A549 (cell line): ENCODE data around the gene FERMT1. TPM values are rescaled to one million over a fixed set of nuclear protein-coding genes. Genes with fewer than 3 reads are reported as not detected.

Experiments
- ATAC-seq, 2 experiments: fragments of 200-7000 bp in 1 of 2; fragments of >200 bp in 1 of 2; cut with Nextera tagmentation in 1 of 2; cut with Tn5 transposase in 1 of 2; 3 replicates each; pipeline versions ENCODE4 v1.8.0 to v1.9.1; 2018 to 2020; ENCODE audit warnings: mild to moderate bottlenecking in 1 of 2, moderate library complexity in 1 of 2
- CTCF ChIA-PET: fragments of 300-600 bp; sonication (Branson Sonifier 250); formaldehyde crosslinking; extraction: SDS; loops from one replicate; lab custom pipeline; 2021; ENCODE audit warnings: antibody characterized with exemption, inconsistent platforms; lab: Yijun Ruan, JAX
- POLR2A ChIA-PET: fragments of 350-600 bp; formaldehyde crosslinking; extraction: SDS; loops from one replicate; lab custom pipeline; 2021; ENCODE audit warnings: antibody characterized with exemption, inconsistent platforms; lab: Yijun Ruan, JAX
- DNase-seq, 2 experiments: peaks; one replicate each; pipeline versions ENCODE4 v3.0.0 to v3.0.0-alpha.2; 2011 to 2016; ENCODE audit warnings: low read depth in 1 of 2, low spot score in 1 of 2
- FAIRE-seq: peaks from 2 replicates; lab custom pipeline; 2011; peaks lifted over from hg19 to GRCh38; lab: Jason Lieb, UNC
- H3K27ac ChIP-seq, 2 experiments: fragments of >200 bp; sonication (Bioruptor Twin); formaldehyde crosslinking; 3 replicates each; pipeline ENCODE4 v1.5.1; 2016 to 2017
- H3K4me1 ChIP-seq: fragments of >200 bp; sonication (Bioruptor Twin); formaldehyde crosslinking; 3 replicates; pipeline ENCODE4 v1.6.1; 2016
- H3K4me2 ChIP-seq: fragments of >200 bp; sonication (Bioruptor Twin); formaldehyde crosslinking; 3 replicates; pipeline ENCODE4 v1.6.1; 2016
- H3K4me3 ChIP-seq: fragments of >200 bp; sonication (Bioruptor Twin); formaldehyde crosslinking; 3 replicates; pipeline ENCODE4 v1.5.1; 2016
- H3K9me3 ChIP-seq: fragments of >200 bp; sonication (Bioruptor Twin); formaldehyde crosslinking; 3 replicates; pipeline ENCODE4 v1.6.1; 2016
- ATOH8 ChIP-seq: fragments of 250-450 bp; sonication (Bioruptor Pico); IDR thresholded peaks from 2 replicates; pipeline ENCODE4 v1.5.0; 2020; ENCODE audit warnings: low read depth, mild to moderate bottlenecking, moderate library complexity
- BCL3 ChIP-seq: fragments of >200 bp; sonication (Bioruptor Twin); formaldehyde crosslinking; IDR thresholded peaks from 3 replicates; pipeline ENCODE4 v1.6.1; 2016
- BHLHE40 ChIP-seq: IDR thresholded peaks from 2 replicates; pipeline ENCODE4 v1.6.1; 2012; ENCODE audit warnings: low read depth, low read length, inconsistent platforms
- CBX2 ChIP-seq: fragments of 200-600 bp; sonication (generic); IDR thresholded peaks from 2 replicates; pipeline ENCODE4 v1.6.1; 2016; ENCODE audit warnings: low read depth, mild to moderate bottlenecking, borderline replicate concordance
- CBX8 ChIP-seq: fragments of 200-600 bp; sonication (generic); IDR thresholded peaks from 2 replicates; pipeline ENCODE4 v1.6.1; 2016
- CEBPB ChIP-seq, 2 experiments: fragments of >200 bp in 1 of 2; sonication (Bioruptor Twin) in 1 of 2; formaldehyde crosslinking in 1 of 2; IDR thresholded peaks; 2 replicates each; pipeline ENCODE4 v1.6.1; 2012 to 2016
- CTCF ChIP-seq: fragments of >200 bp; sonication (Bioruptor Twin); formaldehyde crosslinking; IDR thresholded peaks from 3 replicates; pipeline ENCODE4 v1.5.1; 2016
- EHF ChIP-seq: fragments of 250-450 bp; sonication (Bioruptor Pico); IDR thresholded peaks from 2 replicates; pipeline ENCODE4 v1.5.0; 2020; ENCODE audit warnings: mild to moderate bottlenecking
- EP300 ChIP-seq, 2 experiments: fragments of >200 bp; sonication (Bioruptor Twin); formaldehyde crosslinking; IDR thresholded peaks; 2 replicates in 1 of 2; 3 replicates in 1 of 2; pipeline ENCODE4 v1.6.1; 2016 to 2017
- FOSB ChIP-seq: fragments of 250-450 bp; sonication (Bioruptor Pico); IDR thresholded peaks from 2 replicates; pipeline ENCODE4 v1.5.0; 2020; ENCODE audit warnings: mild to moderate bottlenecking, moderate library complexity
- FOSL2 ChIP-seq, 2 experiments: fragments of 450-650 bp in 1 of 2; fragments of >200 bp in 1 of 2; sonication (Bioruptor Twin) in 1 of 2; formaldehyde crosslinking; IDR thresholded peaks; 2 replicates each; pipeline versions ENCODE4 v1.5.0 to v1.6.1; 2016 to 2020; ENCODE audit warnings: mild to moderate bottlenecking in 1 of 2, moderate library complexity in 1 of 2
- GATA3 ChIP-seq: IDR thresholded peaks from 2 replicates; pipeline ENCODE4 v1.6.1; 2012; ENCODE audit warnings: borderline replicate concordance
- JUN ChIP-seq, 2 experiments: fragments of >200 bp; sonication (Bioruptor Twin); formaldehyde crosslinking; IDR thresholded peaks; 2 replicates in 1 of 2; 3 replicates in 1 of 2; pipeline ENCODE4 v1.6.1; 2016 to 2017
- KDM5A ChIP-seq: fragments of 200-600 bp; sonication (generic); IDR thresholded peaks from 2 replicates; pipeline ENCODE4 v1.6.1; 2016; ENCODE audit warnings: antibody characterized with exemption, mild to moderate bottlenecking
- NFE2L2 ChIP-seq: fragments of 150-350 bp; conservative IDR thresholded peaks from 2 replicates; pipeline ENCODE4 v1.6.1; 2014; ENCODE audit warnings: low read length
- NR3C1 ChIP-seq: fragments of >200 bp; sonication (Bioruptor Twin); formaldehyde crosslinking; IDR thresholded peaks from 3 replicates; pipeline ENCODE4 v1.6.1; 2017
- PHF8 ChIP-seq: fragments of 200-600 bp; sonication (generic); IDR thresholded peaks from 2 replicates; pipeline ENCODE4 v1.6.1; 2016; ENCODE audit warnings: low read depth, mild to moderate bottlenecking, antibody characterized with exemption, moderate library complexity, borderline replicate concordance
- POLR2AphosphoS2 ChIP-seq: conservative IDR thresholded peaks from 2 replicates; pipeline ENCODE4 v1.6.1; 2012; ENCODE audit warnings: low read length, improper control_type of control experiment, inconsistent platforms
- RAD21 ChIP-seq, 2 experiments: fragments of >200 bp in 1 of 2; sonication (Bioruptor Twin) in 1 of 2; formaldehyde crosslinking in 1 of 2; IDR thresholded peaks in 1 of 2; conservative IDR thresholded peaks in 1 of 2; 2 replicates in 1 of 2; 3 replicates in 1 of 2; pipeline ENCODE4 v1.6.1; 2012 to 2018; ENCODE audit warnings: inconsistent platforms in 1 of 2
- RCOR1 ChIP-seq: fragments of 150-350 bp; IDR thresholded peaks from 2 replicates; pipeline ENCODE4 v1.6.1; 2014; ENCODE audit warnings: antibody characterized with exemption, low read length, low read depth
- REST ChIP-seq: fragments of 200-600 bp; sonication (generic); IDR thresholded peaks from 2 replicates; pipeline ENCODE4 v1.6.1; 2016; ENCODE audit warnings: antibody characterized with exemption, mild to moderate bottlenecking, moderate library complexity
- RFX5 ChIP-seq: fragments of 450-650 bp; IDR thresholded peaks from 2 replicates; pipeline ENCODE4 v1.7.1; 2014; ENCODE audit warnings: antibody characterized with exemption, mild to moderate bottlenecking, moderate library complexity
- SMC3 ChIP-seq: fragments of >200 bp; sonication (Bioruptor Twin); formaldehyde crosslinking; IDR thresholded peaks from 3 replicates; pipeline ENCODE4 v1.6.1; 2018; ENCODE audit warnings: inconsistent platforms
- TP53 ChIP-seq: fragments of 250-450 bp; sonication (Bioruptor Pico); IDR thresholded peaks from 2 replicates; pipeline ENCODE4 v1.5.0; 2021; ENCODE audit warnings: mild to moderate bottlenecking, moderate library complexity
- WGBS: methylation state at CpG from one replicate; pipeline ENCODE4 v1.1.6; 2017; ENCODE audit errors: missing lambda C conversion rate; 5-methylcytosine and 5-hydroxymethylcytosine counted together
- polyA plus RNA-seq, 4 experiments: library from polyadenylated mRNA; depleted of rRNA in 3 of 4; stranded (reverse); fragments of >200 nt; fragmentation: RNase III in 1 of 4; extraction: RNeasy Plus Mini Kit Qiagen cat#74134 plus additional on column Dnase treatment in 1 of 4; gene quantifications; 2 replicates in 3 of 4; 3 replicates in 1 of 4; pipeline ENCODE4 v1.2.3, GENCODE V29; 2011 to 2017

FERMT1 gene
- polyA plus RNA-seq, 2 of the 4 experiments (the other 2 are of a cell fraction), result 12.7 to 19.1 TPM

DNA sequence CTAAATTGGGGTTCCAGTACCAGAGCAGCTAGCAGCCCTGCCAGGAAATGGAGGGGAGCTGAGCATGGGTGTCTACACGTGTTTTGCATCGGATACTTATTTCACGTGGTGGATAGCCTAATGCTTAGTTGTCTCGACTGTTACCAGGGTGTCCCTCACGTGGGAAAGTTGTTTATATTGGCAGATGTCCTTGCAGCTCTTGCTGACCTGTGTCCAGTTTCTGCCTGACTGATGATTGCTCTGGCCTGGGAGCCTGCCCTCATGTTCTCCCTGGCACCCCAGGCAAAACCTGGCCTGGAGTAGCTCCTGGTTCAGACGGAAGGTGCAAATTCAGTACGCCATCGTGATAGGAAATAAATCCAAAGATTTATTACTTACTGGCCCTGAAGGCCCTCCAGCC is 11.8 kb upstream of the FERMT1 start:
- WGBS, result 51% methylated on average over 8 of the region's 8 CpGs
- POLR2A ChIA-PET, result no interaction called here
- CTCF ChIA-PET, result interaction anchor here (1.0 to 1.7 kb wide), 3 partner anchors 8 to 15 kb away, joined by 3 to 5 read pairs (median 3); partner anchors contain the start of gene FERMT1
- Histone ChIP-seq H3K9me3 (no peaks in the 10 kb centered on the region), H3K4me1 (no peaks in the 10 kb centered on the region), H3K27ac (no peak overlapping the region), H3K4me2 (no peak overlapping the region), H3K4me3 (no peak overlapping the region)
- FAIRE-seq, result no peak
- no peak for ATAC-seq
- DNase-seq, result no peak
- no peak for TF ChIP-seq EHF (CRISPR knock-in tag)
- TF ChIP-seq TP53 (CRISPR knock-in tag), result no peak
- TF ChIP-seq CBX2, result no peak
- TF ChIP-seq FOSB, result no peak
- no peak for TF ChIP-seq JUN (IDR thresholded peaks at IDR 0.05)
- no peak for TF ChIP-seq REST
- TF ChIP-seq SMC3, result no peak
- no peak for TF ChIP-seq GATA3

GRCh38 chr20:6130045-6130444 is 7.2 kb upstream of the FERMT1 start:
- Histone ChIP-seq H3K4me3 (no peak overlapping the region), H3K27ac (no peak overlapping the region)
- no peak for TF ChIP-seq NR3C1
- no peak for TF ChIP-seq BCL3
- TF ChIP-seq EHF (CRISPR knock-in tag), result no peak
- TF ChIP-seq KDM5A, result no peak
- TF ChIP-seq RAD21 (conservative IDR thresholded peaks at IDR 0.05 in 1 of 2, IDR thresholded peaks at IDR 0.05 in 1 of 2), result no peak
- TF ChIP-seq TP53 (CRISPR knock-in tag), result no peak
- TF ChIP-seq FOSL2 (IDR thresholded peaks at IDR 0.05), result no peak
- no peak for TF ChIP-seq FOSL2 (CRISPR knock-in tag; IDR thresholded peaks at IDR 0.05)
- TF ChIP-seq RFX5, result no peak
- no peak for TF ChIP-seq CBX8
- TF ChIP-seq POLR2AphosphoS2, result no peak
- TF ChIP-seq EP300 (IDR thresholded peaks at IDR 0.05), result no peak
- no peak for TF ChIP-seq RCOR1
- no peak for TF ChIP-seq ATOH8 (CRISPR knock-in tag)
- no peak for TF ChIP-seq CEBPB (IDR thresholded peaks at IDR 0.05)
- no peak for TF ChIP-seq JUN (IDR thresholded peaks at IDR 0.05)
- TF ChIP-seq REST, result no peak
- TF ChIP-seq NFE2L2, result no peak
- TF ChIP-seq CTCF, result no peak
- TF ChIP-seq PHF8, result no peak
- TF ChIP-seq BHLHE40, result no peak
- TF ChIP-seq, all 56 proteins: peak for 0
- POLR2A ChIA-PET, result no interaction called here
- Histone ChIP-seq H3K9me3 (no peaks in the 10 kb centered on the region), H3K4me2 (no peak overlapping the region), H3K4me1 (no peaks in the 10 kb centered on the region)
- FAIRE-seq, result no peak
- CTCF ChIA-PET, result no interaction called here
- 62% methylated on average over 5 of the region's 5 CpGs for WGBS
- no peak for ATAC-seq
- DNase-seq, result no peak
